Inflammatory macrophage treated with lipopolysaccharide for 1 hour (primary cell): ENCODE data around the gene MROH7.

ENCODE experiments used
- DNase-seq, 2 donors: peaks; one replicate each; pipeline ENCODE4 v3.0.0-alpha.2; 2020 to 2022

Gene MROH7

GRCh38 chr1:54701066-54701465 is 59.5 kb downstream of the MROH7 start:
- no peak for DNase-seq

DNA sequence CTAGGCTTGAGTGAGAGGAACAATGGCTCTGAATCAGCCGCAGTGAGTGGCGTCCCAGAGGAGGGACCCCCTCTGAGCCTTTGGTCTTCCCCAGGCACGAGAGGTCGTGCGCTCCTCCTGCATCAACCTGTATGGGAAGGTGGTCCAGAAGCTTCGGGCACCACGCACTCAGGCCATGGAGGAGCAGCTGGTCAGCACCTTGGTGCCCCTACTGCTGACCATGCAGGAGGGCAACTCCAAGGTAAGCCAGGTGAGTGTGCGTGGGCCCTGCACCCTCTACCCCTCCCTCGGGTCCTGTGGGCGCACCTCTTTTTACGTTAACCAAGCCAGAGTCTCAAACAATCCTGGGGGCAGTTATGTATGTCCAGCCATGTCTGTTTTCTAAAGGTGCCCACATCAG is 60.4 kb downstream of the MROH7 start:
- DNase-seq = no peak

GRCh38 chr1:54703471-54703870 is 61.9 kb downstream of the MROH7 start:
- no peak for DNase-seq

- no peak for DNase-seq
Observed at GRCh38 chr1:54705153-54705552, 63.6 kb downstream of the MROH7 start.

DNA sequence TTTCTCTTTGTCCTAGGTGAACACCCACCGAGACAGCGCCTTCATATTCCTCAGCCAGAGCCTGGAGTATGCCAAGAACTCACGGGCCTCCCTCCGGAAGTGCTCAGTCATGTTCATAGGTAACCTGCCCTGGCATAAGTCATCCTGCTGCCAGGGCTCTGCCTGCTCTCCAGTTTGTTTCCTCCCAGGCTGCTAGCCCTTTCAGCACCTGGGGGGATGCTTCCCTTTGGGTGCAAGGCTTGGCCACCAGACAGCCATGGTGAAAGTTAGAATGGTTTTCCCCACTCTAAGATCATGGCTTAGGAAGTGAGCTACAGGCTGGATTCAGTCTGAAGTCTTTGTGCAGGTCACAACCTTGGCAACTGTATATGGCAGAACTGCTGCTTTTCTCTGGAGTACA is 64.8 kb downstream of the MROH7 start:
- DNase-seq = no peak

GRCh38 chr1:54708385-54708784 is 66.8 kb downstream of the MROH7 start:
- no peak for DNase-seq

DNA sequence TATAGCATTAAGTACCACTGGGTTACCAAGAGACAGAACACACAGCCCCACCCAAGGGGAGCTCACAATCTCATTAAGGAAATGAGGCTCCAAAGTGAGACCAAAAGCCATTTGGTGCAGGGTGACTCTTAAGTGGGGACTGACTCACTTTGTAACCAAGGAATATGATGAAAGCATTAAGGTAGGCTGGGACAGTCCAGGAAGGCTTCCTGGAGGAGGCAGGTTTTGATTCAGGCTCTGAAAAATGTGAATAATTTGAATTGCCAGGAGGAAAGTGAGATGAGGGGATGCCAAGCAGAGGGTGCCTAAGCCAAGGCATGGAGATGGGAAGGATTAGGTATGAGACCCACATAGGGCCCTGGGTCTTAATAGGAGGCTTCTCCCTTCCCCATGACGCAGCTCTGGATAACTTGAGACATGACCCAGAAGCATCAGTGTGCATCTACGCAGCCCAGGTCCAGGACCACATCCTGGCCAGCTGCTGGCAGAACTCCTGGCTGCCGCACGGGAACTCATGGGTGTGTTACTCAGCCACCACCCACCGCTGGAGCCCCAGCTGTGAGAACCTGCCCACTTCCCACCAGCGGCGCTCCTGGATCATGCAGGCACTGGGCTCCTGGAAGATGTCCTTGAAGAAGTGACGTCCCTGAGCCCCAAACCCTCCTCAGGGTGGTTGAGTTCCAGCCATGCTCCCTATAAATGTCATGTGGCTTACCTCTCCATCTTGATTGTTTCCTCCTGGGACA is 68.1 kb downstream of the MROH7 start:
- no peak for DNase-seq

GRCh38 chr1:54710434-54710833 is 68.8 kb downstream of the MROH7 start:
- no peak for DNase-seq

DNA sequence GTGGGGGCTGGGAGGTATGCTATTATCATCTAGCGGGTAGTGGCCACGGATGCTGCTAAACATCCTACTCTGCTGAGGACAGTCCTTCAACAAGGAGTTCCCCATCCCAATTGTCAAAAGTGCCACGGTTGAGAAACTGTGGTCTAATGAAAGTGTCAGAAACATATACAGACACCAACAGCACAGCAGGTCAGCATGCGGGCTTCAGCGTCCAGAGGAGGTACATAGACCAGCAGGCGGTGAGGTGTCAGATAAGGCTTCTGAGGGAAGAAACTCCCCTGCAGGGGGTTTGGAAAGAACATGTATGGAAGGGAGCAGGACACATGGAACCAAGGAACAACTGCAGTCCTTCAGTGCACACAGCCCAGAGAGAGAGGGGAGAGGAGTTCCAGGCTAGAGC is 69.3 kb downstream of the MROH7 start:
- DNase-seq = no peak

DNA sequence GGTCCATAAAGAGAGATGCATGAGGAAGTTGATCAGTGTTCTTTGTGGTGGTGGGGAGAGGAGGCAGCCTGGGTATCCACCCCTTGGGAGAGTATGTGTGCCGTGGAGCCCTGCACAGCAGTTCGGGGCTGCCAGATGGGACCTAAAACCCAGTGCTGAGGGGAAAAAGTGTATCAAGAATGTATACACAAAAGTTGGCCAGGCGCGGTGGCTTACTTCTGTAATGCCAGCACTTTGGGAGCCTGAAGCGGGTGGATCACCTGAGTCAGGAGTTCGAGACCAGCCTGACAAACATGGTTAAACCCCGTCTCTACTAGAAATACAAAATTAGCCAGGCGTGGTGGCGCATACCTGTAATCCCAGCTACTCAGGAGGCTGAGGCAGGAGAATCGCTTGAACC is 70.0 kb downstream of the MROH7 start:
- DNase-seq = no peak

DNA sequence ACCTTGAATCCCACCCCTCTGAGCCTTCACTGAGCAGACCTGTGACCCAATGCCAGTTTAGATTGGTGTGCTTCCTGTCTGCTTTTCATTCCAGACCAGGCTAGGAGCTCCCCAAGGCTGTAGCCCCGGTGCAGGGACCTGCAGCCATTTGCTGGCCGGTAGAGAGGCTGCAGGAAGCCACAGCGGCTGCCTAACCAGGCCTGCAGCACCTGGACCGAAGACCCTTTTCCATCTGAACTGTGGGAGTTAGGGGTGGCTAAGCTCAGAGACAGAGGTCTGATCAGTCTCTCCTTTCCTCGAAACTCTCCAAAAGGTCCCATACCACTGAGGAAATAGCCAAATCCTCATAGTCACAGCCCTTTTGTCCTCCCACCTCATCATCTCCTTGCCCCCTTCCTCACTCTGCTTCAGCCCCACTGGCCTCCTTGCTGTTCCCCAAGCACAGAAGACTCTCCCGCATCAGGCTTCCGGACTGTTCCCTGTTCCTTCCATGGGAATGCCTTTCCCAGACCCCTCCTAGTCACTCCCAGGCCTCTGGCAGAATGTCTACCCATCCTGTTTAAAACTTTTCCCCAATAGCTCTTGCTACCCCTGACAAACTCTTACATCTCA is 73.4 kb downstream of the MROH7 start:
- DNase-seq = no peak

DNA sequence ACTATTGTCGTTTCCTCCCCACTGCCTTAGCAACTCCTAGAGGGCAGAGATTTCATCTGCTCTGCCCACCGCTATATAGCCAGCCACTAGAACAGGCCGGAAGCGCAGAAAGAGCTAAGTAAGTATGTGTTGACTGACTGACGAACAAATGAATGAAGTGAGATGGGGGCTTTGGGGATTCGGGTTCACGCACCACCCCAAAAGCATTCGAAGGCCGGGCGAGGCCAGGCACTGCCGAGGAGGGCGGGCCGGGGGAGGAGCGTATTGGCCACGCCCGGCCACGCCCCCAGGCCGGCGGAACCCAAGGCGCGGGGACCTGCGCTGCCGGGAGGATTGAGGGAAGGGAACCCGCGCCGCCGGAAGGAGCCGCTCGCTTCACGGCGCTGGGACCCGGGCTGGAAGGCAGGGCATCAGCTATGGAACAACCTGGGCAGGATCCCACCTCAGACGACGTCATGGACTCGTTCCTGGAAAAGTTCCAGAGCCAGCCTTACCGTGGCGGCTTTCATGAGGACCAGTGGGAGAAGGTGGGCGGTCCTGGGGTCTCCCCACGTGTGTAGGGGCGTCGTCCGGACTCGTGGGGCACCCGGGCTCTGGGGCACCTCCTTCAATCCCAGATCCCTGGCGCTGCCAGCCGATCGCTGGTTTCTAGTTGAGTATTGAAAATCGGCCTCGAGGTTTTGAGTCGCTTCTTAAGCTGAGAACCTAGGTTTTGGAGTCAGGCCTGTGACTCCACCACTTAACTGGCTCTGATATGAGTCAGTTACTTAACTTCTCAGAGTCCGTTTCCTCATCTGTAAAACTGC is 74.1 kb downstream of the MROH7 start, which contains the start of gene TTC4:
Gene TTC4 (plus strand): TSS at position 369 of the 806 bp plus-strand sequence. CDS start 48 bp downstream, at position 417.
- peak; percentile 78 to 92 for DNase-seq

- peak; percentile 51 to 59 for DNase-seq
Observed at GRCh38 chr1:54716299-54717047, 74.9 kb downstream of the MROH7 start.

GRCh38 chr1:54721719-54722118 is 80.1 kb downstream of the MROH7 start:
- no peak for DNase-seq

- no peak for DNase-seq
Observed at GRCh38 chr1:54723985-54724384, 82.4 kb downstream of the MROH7 start.

DNA sequence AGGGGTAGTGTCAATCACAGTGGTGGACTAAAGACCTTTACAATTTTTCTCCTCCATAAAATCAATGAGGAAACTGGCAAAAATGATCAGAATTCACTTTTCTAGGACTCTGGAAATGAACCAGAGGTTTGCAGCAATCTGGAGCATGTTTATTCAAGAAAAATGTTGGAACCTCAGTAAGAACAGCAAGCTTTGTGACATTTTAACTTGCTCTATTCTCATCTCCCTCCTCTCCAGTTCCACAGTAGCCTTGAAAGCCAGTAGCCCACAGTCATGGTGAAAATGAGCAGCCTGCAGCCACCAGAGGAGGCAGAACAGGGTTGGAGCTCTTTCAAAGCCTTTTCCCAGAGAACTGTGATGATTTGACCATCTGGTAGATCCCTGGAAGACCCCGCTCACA is 83.2 kb downstream of the MROH7 start:
- no peak for DNase-seq

- no peak for DNase-seq
Observed at GRCh38 chr1:54728027-54728426, 86.4 kb downstream of the MROH7 start.

- no peak for DNase-seq
Observed at GRCh38 chr1:54736685-54737084, 95.1 kb downstream of the MROH7 start.

DNA sequence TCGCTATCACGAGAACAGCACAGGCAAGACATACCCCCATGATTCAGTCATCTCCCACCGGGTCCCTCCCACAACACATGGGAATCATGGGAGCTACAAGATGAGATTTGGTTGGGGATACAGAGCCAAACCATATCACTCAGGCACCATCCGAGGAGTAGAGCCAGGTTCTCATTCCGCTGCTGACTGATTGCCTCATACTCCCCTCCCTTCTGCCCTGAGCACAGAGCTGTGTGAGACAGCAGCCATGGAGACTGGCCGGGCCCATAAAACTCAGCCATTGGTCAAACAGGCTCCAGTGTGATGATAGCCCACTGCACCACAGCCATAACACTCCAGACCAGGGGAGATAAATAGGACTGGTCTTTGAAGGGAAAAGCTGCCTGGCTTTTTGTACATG is 96.7 kb downstream of the MROH7 start:
- DNase-seq = no peak

DNA sequence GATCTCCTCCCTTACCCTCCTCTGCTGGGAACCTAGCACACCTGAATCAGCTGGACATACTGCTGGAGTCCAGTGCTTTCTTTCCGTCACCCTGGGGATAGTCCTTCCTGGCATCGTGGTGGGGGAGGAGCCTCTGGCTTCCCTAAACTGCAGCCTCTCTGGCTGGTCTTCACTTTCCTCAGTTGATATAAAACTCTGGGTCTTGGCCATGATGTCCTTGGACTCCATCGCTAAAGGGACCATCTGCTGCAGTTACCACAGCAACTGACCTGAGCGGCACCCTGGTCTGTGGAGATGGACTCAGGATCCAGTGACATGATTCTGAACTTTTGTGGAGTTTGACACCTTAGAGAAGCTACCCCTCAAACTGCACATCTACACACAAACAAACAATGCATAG is 99.9 kb downstream of the MROH7 start:
- no peak for DNase-seq

DNA sequence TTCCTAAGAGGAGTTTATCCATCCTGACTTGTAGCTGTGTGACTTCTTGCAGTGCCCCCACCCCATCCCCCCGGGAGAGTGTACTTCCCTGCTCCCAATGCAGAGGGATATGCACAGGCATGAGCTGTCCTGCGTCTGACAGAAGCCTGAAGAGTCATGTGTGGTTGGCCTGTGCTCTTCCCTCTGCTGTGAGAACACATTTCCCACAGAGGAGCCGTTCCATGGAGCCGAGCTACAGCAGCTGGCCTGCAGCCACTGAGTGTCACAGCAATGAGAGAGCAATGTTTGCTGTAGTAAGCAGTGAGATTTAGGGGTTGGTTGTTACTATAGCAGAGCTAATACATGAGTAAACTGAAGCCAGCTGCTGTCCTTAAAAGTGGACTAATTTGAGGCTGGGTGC is 100.7 kb downstream of the MROH7 start:
- no peak for DNase-seq

DNA sequence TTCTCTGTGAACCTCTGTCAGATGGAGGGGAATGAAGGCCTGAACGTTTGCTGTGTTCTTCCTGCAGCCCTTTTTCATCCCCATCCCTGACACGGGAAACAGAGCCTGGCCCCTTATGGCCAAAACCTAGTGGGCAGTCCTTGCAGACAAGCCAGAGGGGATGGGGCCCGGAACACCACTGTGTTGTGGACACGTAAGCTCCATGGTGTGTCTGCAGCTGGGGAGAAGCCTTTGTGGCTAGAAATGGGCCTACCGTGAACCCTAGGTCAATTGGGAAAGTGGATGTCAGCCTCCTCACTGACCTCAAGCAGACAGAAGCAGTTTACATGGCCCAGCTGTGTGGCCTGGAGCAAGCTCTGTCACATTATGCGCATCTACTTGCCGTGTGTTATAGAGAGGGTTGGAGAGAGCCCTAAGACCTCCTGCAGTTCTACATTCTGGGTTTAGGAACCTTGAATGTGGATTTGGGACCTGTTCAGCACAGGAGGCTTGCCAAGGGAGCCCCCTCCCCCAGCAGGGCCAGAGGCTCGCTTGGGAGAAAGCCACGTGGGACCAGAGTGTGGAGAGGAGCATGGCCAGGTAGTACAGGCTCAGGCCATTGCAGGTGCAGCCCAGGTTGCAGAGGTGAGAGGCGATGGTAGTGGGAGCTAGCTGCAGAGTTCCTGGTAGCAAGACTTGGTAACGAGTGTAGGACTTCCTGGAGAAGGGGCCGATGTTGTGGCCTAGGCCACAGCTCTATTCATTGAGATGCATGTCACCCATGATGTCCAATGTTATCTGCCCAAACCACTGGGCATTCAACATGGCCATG is 102.0 kb downstream of the MROH7 start:
- no peak for DNase-seq
